GM18519 (cell line): ENCODE data around the gene LIN37.
"Not testable (repeated sequence)": the region's sequence is repeated elsewhere in the genome, so short reads cannot be mapped to it uniquely, and the experiment has no call there.

Source experiments
- ATAC-seq: cut with Tn5 transposase; IDR thresholded peaks from one replicate; pipeline ENCODE4 v1.9.1; 2021; ENCODE audit warnings: mild to moderate bottlenecking, moderate library complexity; ENCODE audit not compliant: unreplicated experiment, low FRiP score

Gene LIN37

DNA sequence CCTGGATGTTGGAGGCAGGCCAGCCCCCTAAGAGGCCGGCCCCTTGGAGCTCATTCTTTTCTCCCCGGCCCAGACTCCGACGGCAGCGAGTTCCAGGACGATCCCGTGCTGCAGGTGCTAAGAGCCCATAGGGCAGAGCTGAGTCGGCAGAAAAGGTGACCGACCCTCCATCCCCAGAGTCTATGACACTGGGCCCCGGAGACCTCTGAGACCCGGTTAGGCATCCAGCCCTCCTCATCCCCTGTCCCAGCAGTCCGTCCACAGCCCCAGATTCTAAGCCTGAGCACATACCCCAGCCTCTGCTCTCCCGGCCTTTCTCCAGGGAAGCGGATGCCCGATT, 19.7 kb downstream of the LIN37 start:
- ATAC-seq, result no peak

DNA sequence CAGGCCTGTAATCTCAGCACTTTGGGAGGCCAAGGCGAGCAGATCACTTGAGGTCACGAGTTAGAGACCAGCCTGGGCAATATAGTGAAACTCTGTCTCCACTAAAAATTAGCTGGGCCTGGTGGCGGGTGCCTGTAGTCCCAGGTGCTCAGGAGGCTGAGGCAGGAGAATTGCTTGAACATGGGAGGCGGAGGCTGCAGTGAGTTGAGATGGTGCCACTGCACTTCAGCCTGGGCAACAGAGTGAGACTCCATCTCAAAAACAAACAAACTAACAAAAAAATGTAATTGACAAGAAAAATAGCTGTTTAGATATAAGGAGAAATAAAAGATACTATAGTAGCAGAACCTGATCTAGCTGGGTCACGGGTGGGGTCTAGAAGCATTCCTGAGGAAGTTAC, 24.0 kb downstream of the LIN37 start:
- ATAC-seq, result not testable (repeated sequence)

DNA sequence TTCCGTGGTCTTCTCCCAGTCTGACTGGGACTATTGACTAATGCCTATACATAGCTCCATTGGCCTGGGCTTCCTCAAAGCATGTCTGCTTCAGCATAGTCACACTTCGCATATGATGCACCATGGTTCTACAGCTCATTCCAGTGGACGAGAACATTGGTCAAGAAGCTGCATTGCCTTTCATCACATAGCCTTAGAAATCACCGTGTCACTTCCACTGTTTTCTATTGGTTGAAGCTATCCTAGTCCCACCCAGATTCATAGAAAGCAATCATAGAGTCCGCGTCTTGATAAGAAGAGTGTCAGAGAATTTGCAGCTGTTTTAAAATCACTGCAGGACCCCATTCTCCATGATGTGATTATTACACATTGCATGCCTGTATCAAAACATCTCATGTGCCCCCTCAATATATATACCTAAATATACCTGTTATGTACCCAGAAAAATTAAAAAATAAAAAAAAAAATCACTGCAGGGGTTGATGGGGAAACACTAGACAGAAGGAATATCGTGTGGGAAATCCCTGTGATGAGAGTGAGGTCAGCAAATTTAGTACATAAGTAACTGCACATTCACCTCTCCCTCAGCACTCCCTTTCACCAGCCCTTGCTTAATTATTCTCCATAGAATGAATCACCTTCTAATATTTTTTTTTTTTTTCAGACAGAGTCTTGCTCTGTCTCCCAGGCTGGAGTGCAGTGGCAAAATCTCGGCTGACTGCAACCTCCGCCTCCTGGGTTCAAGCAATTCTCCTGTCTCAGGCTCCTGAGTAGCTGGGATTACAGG, 24.8 kb downstream of the LIN37 start:
- ATAC-seq, result no peak

DNA sequence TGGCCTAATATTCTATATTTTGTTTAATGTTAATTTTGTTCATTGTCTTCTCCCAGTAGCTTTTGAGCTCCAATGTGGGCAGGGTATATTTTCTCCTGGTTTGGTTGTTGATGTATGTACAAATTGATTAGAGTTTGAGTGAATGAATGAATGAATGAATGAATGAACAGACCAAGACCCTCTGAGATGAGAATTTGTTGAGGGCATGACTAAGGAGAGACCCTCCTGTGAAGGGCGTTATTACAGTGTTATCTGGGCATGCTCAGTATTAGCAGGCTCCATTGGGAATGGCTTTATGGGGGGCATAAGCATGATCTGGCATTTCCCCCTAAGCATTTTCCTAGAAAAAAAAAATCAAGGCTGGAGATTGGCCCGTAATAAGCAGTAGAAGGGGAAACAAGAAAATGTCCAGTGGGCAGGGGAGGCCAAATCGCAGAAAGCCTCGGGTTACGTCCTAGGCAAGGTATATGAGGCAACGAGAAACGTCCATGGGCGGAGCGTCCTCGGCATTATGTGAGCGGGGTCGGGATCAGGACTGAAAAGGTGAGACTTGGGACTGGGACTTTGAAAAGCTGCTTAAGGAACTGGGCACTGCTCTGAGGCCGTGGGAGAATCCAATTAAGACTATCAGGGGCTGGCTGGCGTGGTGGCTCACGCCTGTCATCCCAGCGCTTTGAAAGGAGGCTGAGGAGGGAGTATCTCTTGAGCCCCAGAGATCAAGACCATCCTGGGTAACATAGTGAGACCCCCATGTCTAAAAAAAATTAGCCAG, 26.1 kb downstream of the LIN37 start:
- no peak for ATAC-seq

DNA sequence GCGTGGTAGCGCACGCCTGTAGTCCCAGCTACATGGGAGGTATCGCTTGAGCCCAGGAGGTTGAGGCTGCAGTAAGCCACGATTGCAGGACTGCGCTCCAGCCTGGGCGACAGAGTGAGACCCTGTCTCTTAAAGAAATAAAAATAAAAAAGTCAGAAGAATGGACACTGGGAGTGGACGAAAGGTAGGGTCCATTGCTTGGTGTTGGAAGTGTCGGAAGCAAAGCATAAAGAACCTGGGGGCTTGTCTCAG, 26.6 kb downstream of the LIN37 start:
- no peak for ATAC-seq

DNA sequence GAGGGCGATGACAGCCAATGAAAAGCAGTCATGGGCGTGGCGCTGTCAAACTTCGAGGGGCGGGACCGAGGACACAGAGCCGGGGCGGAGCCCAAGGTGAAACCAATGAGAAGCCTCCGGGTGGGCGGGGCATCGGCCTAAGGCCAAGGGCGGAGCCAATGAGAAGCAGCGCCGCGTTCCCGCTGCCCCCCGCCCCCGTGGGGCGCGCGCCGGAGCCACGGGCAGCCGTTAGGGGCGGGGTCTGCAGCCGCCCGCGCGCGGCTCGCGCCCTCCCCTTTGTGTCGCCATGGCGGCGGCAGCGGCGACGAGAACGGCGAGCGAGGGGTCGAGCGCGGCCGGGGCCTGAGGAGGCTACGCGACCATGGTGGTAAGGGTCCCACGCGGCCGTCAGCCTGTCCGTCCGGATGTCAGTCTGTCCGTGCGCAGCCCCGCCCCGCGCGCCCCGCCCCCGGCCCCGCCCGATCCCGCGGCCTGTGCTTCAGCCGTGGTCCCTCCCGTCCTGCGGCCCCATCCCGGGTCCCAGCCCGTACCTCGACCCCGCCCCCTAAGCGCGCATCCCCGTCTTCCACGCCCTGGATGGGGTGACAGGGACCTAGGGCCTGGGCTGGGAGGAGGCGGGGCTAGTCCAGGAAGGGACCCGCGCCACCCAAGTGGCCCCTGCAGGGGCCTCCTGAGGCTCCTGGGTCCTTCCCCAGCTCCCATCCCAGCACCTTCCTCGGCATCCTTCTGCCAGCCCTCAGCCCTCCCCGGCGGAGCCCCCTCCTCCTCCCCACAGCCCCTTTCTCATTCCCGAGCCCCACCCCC, 27.1 kb downstream of the LIN37 start, which contains the start of gene ARHGAP33:
Gene ARHGAP33 (plus strand): TSS at position 267 of the 804 bp plus-strand sequence. CDS start 95 bp downstream, at position 362.
- peak; percentile 84 for ATAC-seq

DNA sequence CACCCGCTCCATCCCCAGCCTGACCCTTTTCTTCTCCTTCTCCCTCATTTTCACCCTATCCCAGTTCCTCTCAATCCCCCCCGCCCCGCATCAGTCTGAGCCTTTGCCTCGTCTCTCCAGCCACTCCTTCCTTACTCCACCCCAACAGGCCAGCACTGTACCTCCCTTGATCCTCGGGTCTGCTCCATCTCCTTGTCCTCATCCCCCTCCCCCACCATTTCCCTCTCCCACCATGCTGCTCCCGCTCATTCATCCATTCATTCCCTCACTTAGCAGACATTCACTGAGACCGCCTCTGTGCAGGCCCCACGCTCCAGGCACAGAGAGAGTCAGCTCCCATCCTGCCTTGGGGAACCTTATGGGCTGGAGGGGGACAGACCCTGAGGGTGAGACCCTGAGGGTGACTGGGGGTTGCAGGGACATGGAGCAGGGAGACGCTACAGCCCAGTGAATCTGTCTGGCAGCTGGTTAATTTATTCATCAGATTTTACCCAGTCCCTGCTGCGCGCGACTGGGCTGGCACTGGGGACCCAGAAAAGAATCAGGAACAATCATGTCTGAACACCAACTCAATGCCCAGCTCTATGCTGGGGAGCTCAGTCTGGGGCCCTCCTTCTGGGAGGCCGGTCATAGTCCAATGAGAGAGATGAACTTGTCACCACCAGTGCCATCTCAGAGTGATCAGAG, 27.9 kb downstream of the LIN37 start:
- ATAC-seq, result no peak

DNA sequence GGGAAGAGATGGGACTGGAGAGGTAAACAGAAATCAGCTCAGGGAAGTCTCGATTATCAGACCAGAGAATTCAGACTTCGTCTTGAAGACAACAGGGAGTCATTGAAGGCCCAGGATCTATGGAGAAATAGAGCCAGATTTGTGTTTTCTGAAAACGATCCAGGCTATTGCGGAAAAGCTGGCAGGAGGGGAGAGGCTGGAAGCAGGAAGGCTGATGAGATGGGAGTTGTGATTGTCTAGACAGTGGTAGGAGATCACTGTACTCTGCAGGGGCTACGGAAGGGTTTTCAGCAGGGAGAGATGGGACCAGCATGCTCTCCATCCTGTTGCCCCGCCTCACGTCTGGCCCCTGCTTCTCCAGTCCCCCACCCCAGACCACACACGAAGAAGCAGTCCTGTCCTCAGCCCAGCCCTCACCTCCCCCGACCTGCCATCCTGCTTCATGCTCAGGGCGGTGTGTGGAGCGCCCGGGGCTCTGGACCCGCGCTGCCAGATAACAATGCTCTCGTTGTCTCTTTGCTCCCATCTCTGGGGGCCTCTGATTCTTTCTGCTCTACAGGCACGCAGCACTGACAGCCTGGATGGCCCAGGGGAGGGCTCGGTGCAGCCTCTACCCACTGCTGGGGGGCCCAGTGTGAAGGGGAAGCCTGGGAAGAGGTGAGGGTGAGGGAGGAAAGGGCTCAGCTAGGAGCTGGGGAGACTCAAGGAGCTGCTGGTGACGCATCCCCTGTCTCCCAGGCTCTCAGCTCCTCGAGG, 28.9 kb downstream of the LIN37 start:
- no peak for ATAC-seq

DNA sequence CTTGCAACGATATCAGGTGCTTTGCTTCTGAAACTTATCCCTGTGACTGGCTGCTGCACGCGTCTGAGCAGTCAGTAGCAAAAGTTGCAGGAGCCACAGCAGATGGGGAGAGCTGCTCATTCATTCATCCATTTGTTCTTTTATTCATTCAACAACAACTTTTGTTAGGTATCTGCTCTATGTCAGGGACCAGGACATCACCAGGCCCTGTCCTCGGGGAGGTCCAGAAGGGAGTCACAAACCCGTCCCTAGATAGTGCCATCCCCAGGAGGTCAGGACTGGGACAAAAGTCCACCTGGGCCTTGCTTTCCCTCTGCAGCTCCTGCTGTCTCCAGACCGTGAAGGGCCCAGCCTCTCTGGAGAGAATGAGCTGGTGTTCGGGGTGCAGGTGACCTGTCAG, 29.6 kb downstream of the LIN37 start:
- no peak for ATAC-seq

DNA sequence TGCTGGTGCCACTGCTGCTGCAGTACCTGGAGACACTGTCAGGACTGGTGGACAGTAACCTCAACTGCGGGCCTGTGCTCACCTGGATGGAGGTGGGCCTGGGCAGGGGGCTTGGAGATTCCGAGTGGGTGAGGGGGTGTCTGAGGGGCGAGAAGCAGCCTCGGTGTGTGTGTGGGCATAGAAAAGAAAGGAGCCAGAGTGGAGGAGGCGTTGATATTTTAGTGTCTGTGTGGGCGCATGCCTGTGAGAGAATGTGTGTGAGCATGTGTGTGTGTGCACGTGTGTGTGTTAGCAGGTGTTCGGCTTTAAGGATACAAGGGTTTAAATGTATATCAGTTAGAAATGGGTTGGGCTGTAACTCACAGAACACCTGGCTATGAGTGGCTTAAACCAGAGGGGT, 30.7 kb downstream of the LIN37 start:
- ATAC-seq, result no peak

DNA sequence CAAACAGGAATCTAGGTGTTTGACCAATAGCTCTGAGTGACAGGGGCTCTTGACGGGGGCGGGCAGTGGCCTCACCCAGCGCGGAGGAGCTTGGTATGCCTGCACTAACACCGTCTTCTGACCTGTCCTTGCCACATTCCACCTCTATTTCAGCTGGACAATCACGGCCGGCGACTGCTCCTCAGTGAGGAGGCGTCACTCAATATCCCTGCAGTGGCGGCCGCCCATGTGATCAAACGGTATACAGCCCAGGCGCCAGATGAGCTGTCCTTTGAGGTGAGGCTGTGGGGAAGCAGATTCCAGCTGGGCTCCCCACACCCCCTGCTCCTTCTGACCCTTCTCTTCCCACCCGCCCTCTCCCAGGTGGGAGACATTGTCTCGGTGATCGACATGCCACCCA, 31.7 kb downstream of the LIN37 start:
- no peak for ATAC-seq

DNA sequence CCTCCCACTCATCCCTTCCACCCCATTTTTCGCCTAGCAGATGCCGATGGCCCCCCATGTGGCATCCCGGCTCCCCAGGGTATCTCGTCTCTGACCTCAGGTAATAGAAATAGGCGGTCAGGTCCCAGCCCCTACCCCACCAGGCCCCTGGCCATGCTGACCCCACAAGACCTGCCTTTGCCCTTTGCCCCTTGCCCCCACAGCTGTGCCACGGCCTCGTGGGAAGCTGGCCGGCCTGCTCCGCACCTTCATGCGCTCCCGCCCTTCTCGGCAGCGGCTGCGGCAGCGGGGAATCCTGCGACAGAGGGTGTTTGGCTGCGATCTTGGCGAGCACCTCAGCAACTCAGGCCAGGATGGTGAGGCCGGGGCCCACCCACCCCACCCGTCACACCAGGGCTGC, 32.3 kb downstream of the LIN37 start:
- no peak for ATAC-seq

DNA sequence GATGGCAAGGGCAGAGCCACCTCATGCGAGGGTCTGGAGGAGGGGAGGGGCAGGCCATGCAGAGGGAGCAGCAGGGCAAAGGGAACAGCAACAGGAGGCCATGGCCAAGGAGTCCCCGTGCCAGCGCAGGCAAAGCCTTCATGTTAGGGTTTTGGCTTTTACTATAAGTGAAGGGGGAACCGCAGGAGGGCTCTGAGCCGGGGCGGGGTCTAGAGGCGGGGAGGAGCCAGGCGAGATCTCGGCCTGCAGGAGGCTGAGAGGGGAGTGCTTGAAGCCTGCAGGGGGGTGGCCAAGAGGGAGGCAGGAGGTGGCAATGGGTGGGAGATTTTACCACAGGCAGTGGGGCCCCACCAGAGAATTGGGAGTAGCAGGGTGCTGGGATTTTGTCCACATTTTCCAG, 33.3 kb downstream of the LIN37 start:
- no peak for ATAC-seq

DNA sequence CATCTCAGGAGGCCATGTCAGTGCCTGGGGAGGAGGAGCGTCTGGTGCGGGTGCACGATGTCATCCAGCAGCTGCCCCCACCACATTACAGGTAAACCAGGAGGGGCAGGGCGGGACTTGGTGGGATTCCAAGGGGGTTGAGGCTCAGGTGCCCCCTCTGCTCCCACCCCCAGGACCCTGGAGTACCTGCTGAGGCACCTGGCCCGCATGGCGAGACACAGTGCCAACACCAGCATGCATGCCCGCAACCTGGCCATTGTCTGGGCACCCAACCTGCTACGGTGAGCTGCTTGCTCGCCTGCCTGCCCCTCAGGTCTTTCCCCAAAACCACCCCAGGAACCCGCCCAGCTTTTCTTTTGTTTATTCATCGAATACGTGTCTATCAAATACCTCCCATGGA, 34.2 kb downstream of the LIN37 start:
- ATAC-seq, result no peak

DNA sequence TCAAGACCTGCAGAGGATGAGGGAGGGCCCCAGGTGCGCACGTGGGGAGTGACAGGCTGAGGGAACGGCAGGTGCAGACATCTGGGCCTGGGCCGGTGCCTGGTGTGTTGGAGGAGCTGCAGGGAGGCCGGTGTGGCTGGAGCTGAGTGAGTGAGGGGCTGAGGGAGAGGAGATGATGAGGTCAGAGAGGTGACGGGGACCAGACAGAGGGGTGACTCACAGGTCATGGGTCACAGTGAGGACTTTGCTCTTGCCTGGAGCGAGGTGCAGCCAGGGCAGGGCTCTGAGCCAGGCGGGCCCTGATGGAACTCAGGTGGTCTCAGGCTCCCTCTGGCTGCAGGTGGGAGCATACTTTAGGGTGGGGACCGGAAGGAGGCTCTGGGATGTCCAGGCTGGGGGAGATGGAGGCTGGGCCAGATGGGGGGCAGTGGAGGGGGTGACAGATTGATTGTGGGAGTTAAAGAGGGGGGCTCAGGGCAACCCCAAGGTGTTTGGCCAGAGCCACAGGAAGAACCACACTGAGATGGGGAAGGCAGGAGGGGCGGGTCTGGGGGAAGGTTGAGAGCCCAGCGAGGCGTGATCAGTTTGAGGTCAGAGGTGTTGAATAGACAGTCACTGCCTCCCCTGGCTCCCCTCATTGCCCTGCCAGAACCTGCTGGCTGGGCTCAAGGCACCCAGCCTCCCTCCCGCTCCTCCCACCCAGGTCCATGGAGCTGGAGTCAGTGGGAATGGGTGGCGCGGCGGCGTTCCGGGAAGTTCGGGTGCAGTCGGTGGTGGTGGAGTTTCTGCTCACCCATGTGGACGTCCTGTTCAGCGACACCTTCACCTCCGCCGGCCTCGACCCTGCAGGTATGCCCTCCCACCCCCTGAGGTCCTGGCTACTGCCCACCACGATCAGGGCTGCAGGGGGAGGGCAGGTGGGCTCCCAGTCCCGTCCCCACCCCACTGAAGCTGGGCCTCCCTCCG, 35.4 kb downstream of the LIN37 start:
- ATAC-seq, result no peak

DNA sequence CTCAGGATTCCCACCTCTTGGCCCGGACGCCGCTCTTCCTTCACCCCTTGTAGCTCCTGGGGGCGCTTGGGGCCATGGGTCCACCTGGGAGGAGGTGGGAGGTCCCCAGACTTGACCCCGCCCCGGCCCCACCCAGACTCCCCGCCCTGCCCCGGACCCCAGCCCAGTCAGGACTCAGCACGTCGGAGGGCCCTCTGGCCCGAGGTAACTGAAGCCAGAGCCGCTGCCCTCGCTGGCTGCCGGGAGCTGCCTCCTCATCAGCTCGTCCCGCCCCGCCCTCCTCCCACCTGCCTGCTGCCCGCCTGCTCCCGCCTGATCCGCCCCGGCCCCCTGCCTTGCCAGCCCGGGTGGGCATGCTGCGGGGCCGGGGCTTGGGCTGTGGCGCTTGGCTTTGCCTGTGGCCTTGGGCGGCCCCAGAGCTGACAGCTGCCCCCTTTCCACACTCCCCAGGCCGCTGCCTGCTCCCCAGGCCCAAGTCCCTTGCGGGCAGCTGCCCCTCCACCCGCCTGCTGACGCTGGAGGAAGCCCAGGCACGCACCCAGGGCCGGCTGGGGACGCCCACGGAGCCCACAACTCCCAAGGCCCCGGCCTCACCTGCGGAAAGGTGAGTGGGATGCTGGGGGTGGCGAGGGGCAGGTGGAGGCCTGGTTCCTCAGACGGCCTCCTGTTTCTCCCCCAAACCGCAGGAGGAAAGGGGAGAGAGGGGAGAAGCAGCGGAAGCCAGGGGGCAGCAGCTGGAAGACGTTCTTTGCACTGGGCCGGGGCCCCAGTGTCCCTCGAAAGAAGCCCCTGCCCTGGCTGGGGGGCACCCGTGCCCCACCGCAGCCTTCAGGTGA, 36.3 kb downstream of the LIN37 start:
- ATAC-seq, result no peak

DNA sequence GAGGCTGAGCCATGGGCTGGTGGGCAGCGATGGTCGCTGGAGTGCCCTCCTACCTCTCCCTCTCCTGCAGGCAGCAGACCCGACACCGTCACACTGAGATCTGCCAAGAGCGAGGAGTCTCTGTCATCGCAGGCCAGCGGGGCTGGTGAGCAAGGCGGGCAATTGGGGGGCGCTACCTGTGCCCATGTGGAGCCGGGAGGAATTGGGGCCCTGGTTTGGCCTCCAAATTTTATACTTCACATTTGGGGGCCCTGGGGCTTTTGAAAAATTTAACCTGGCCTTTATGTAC, 36.9 kb downstream of the LIN37 start:
- no peak for ATAC-seq
